H7 (cell line): ENCODE measurements around the gene KCNK10. TPM values are rescaled to one million over a fixed set of nuclear protein-coding genes. Genes with fewer than 3 reads are reported as not detected.

Source experiments
- DNase-seq: peaks from one replicate; pipeline ENCODE4 v3.0.0; 2012
- H3K27me3 ChIP-seq: 2 replicates; pipeline ENCODE4 v1.6.0; 2011; ENCODE audit warnings: mild to moderate bottlenecking, low read length; ENCODE audit not compliant: control insufficient read depth, insufficient read depth
- H3K36me3 ChIP-seq: replicated peaks from 2 replicates; pipeline ENCODE4 v1.5.1; 2011; ENCODE audit warnings: low read length; ENCODE audit not compliant: control insufficient read depth, insufficient read depth
- H3K4me3 ChIP-seq: 2 replicates; pipeline ENCODE4 v1.5.1; 2011; ENCODE audit warnings: low read depth, mild to moderate bottlenecking, control low read depth, low read length, moderate library complexity; ENCODE audit not compliant: insufficient read depth
- total RNA-seq: library from RNA; depleted of rRNA; stranded (reverse); fragments of >200 nt; shearing (Covaris generic); gene quantifications from 2 replicates; pipeline ENCODE4 v1.2.3, GENCODE V29; 2014; rRNA removed

The KCNK10 gene
- total RNA-seq, 1 experiment from 2014 or later: 0.03 TPM

GRCh38 chr14:88137327-88137726, 185.7 kb downstream of the KCNK10 start:
- no peak for DNase-seq
- Histone ChIP-seq H3K4me3 (no peak overlapping the region), H3K36me3 (no peaks in the 10 kb centered on the region), H3K27me3 (no peaks in the 10 kb centered on the region)

Other genes with a start within 250 kb of the KCNK10 start
- gene SPATA7, start 62.4 kb upstream of the KCNK10 start, total RNA-seq: 8.4 and 18.4 TPM in 2 replicates
- gene PTPN21, start 231.7 kb upstream of the KCNK10 start, total RNA-seq: 3.5 and 6.1 TPM in 2 replicates
- gene ZC3H14, start 239.8 kb upstream of the KCNK10 start, total RNA-seq: 65.6 and 69.3 TPM in 2 replicates